NCI-H82 treated with DMSO at 0.1 percent for 48 hours (cell line): ENCODE measurements around the gene FGFBP3.

Source experiments
- DNase-seq: peaks from one replicate; lab custom pipeline; 2025; ENCODE audit not compliant: unreplicated experiment; lab: John Stamatoyannopoulos, UW

The FGFBP3 gene

DNA sequence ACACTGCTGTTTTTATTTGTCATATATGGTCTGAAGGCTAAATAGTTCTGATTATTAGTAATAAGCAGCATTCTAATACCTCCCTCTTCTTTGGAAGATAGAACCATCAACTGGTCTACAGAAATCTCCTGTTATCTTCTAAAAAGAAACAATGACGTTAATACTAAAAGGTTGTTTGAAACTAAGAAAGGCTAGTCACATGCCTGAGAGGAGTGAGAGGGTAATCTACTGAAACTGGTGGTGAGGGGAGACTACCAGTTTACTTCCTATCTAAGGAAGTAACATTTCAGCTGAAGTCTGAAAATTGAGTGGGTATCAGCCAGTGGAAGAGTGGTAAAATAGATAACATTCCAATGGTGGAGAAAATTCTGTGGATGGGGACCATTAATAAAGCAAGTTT lies 48.4 kb downstream of the FGFBP3 start:
- no peak for DNase-seq

DNA sequence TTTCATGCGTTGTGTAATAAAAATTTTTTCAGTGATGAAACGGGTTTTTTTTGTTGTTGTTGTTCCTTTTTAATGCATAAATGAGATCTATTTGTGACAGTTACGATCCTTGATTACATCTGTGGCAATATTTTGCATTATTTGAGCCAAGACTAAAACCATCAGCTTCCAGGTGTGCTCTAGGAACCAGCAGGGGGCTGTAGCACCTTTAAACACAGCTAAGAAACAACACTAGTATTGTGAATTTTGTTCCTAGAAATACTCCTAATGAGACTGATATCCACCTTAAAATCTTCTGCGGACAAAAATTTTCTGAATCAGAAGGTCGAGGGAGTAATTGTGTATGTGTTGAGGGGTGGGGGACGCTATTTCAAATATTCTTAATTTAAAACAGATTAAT lies 52.6 kb downstream of the FGFBP3 start:
- DNase-seq: no peak
